ENCODE measurements around the gene AGRN. TPM values are rescaled to one million over a fixed set of nuclear protein-coding genes. Genes with fewer than 3 reads are reported as not detected.

AGRN gene
- total and polyA plus RNA-seq, 4 donors = 1.8 to 22.4 (median 16.9) TPM

DNA sequence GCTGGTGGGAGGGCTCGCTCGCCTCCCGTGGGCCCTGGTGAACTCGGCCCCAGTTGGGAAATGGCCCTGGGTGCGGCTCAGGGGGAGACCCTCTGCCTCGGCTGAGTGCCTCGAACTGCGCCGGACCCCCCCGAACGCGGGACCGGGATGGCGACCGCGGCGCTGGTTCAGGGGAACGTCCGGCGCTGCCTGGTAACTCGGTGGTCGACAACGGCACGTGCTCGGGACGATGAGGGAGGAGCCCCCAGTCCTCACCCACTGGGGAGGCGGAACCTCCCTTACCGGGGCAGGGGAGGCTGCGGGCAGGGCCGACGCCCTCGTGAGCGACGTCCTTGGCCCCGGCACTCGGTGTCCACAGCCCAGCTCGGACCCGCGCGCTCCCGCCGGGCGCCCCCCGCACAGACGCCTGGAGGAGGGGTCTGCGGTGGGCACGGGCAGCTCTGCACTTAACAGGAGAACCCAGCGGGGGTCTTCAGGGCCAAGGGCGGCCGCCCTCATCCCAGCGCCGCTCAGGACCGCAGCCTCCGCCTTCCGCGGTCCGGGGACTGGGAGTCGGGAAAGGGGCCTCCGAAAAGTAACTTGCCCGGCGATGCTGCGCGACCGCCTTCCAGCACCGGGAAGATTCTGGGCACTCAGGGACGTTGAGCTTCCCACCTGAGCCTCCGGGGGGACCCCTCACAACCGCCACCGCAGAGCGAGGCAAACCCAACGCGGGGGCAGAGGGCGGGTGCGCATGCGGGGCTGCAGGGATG is 21.8 kb upstream of the AGRN start:
- 20% methylated on average over 75 of the region's 75 CpGs for WGBS
- DNase-seq (ENCODE audit: low spot score) = no peak
- TF ChIP-seq RAD21 (IDR thresholded peaks at IDR 0.05) (no peak), MAX (IDR thresholded peaks at IDR 0.05) (no peak), ATF3 (IDR thresholded peaks at IDR 0.05) (no peak), YY1 (IDR thresholded peaks at IDR 0.05) (no peak), NR2F2 (IDR thresholded peaks at IDR 0.05) (no peak), RXRA (IDR thresholded peaks at IDR 0.05) (no peak), EGR1 (IDR thresholded peaks at IDR 0.05; ENCODE audit: low read depth in 2 of 2) (no peak), FOXA1 (IDR thresholded peaks at IDR 0.05) (no peak), CTCF (IDR thresholded peaks at IDR 0.05; ENCODE audit: low read depth, low read length, missing input control) (no peak), JUND (IDR thresholded peaks at IDR 0.05) (no peak), GABPA (IDR thresholded peaks at IDR 0.05 in 1 of 2, conservative IDR thresholded peaks at IDR 0.05 in 1 of 2) (no peak), HNF4A (conservative IDR thresholded peaks at IDR 0.05) (no peak), TAF1 (conservative IDR thresholded peaks at IDR 0.05) (no peak)
- Histone ChIP-seq H3K4me3 (ENCODE audit: low read depth in 1 of 3, low read length in 3 of 3) (peak overlapping the region in 1 of 3 donors; percentile 66), H3K36me3 (ENCODE audit: control insufficient read depth in 4 of 4, insufficient read depth in 3 of 4, low read depth in 1 of 4, low read length in 3 of 4) (peaks cover 0 to 1% (median 0%) of the 10 kb centered on the region in 4 donors), H3K9ac (ENCODE audit: low read depth in 1 of 2, low read length in 2 of 2) (no peak overlapping the region), H3K27ac (ENCODE audit: low read depth in 1 of 2, low read length in 2 of 2) (no peak overlapping the region), H3K27me3 (ENCODE audit: control insufficient read depth in 4 of 4, insufficient read depth in 4 of 4, low read length in 3 of 4) (peaks cover 0 to 11% (median 1%) of the 10 kb centered on the region in 4 donors), H3K9me3 (ENCODE audit: control insufficient read depth in 4 of 4, low read length in 3 of 4) (no peaks in the 10 kb centered on the region), H3K4me1 (ENCODE audit: control insufficient read depth in 4 of 4, insufficient read depth in 4 of 4, low read length in 3 of 4) (peaks cover 0 to 38% (median 23%) of the 10 kb centered on the region in 4 donors)

DNA sequence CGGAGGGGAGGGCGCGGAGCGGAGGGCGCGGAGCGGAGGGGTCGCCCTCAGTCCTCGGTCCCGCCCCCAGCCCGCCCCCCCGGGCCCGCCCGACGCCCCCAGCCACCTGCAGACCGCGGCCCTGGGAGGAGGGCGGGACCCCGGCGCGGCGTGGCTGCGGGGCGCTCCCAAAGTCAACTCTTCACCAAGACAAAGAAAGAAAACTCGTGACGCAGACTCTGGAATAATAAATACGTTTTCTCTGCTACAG is 21.2 kb upstream of the AGRN start:
- no peak overlapping the region for H3K9ac ChIP-seq (ENCODE audit: low read depth in 1 of 2, low read length in 2 of 2)
- no peak overlapping the region for H3K27ac ChIP-seq (ENCODE audit: low read depth in 1 of 2, low read length in 2 of 2)
- H3K4me3 ChIP-seq (ENCODE audit: low read depth in 1 of 3, low read length in 3 of 3) = peak overlapping the region in 1 of 3 donors; percentile 66
- no peaks in the 10 kb centered on the region for H3K9me3 ChIP-seq (ENCODE audit: control insufficient read depth in 4 of 4, low read length in 3 of 4)
- H3K27me3 ChIP-seq (ENCODE audit: control insufficient read depth in 4 of 4, insufficient read depth in 4 of 4, low read length in 3 of 4) = peaks cover 0 to 11% (median 1%) of the 10 kb centered on the region in 4 donors
- WGBS = 2% methylated on average over 27 of the region's 27 CpGs
- peaks cover 0 to 1% (median 0%) of the 10 kb centered on the region in 4 donors for H3K36me3 ChIP-seq (ENCODE audit: control insufficient read depth in 4 of 4, insufficient read depth in 3 of 4, low read depth in 1 of 4, low read length in 3 of 4)
- no peak for DNase-seq (ENCODE audit: low spot score)
- TF ChIP-seq HNF4G (IDR thresholded peaks at IDR 0.05) = no peak
- TF ChIP-seq CTCF (IDR thresholded peaks at IDR 0.05; ENCODE audit: low read depth, low read length, missing input control) = no peak
- TF ChIP-seq RAD21 (IDR thresholded peaks at IDR 0.05) = no peak
- no peak for TF ChIP-seq GABPA (IDR thresholded peaks at IDR 0.05 in 1 of 2, conservative IDR thresholded peaks at IDR 0.05 in 1 of 2)
- no peak for TF ChIP-seq RXRA (IDR thresholded peaks at IDR 0.05)
- no peak for TF ChIP-seq HNF4A (conservative IDR thresholded peaks at IDR 0.05)
- no peak for TF ChIP-seq TAF1 (conservative IDR thresholded peaks at IDR 0.05)
- no peak for TF ChIP-seq NR2F2 (IDR thresholded peaks at IDR 0.05)
- TF ChIP-seq YY1 (IDR thresholded peaks at IDR 0.05) = no peak
- no peak for TF ChIP-seq SP1 (IDR thresholded peaks at IDR 0.05)
- no peak for TF ChIP-seq ZBTB33 (IDR thresholded peaks at IDR 0.05)
- TF ChIP-seq MAX (IDR thresholded peaks at IDR 0.05) = no peak
- H3K4me1 ChIP-seq (ENCODE audit: control insufficient read depth in 4 of 4, insufficient read depth in 4 of 4, low read length in 3 of 4) = peaks cover 0 to 38% (median 23%) of the 10 kb centered on the region in 4 donors
